Measurements from ENCODE around the gene PCDHB9. TPM values are rescaled to one million over a fixed set of nuclear protein-coding genes. Genes with fewer than 3 reads are reported as not detected.
A peak's percentile ranks its signal among the peaks of the same experiment; 100 is the strongest.
"Not testable (repeated sequence)": the region's sequence is repeated elsewhere in the genome, so short reads cannot be mapped to it uniquely, and the experiment has no call there.

Gene PCDHB9
- total RNA-seq, 1 experiment from 2014 or later: 0.07 TPM

DNA sequence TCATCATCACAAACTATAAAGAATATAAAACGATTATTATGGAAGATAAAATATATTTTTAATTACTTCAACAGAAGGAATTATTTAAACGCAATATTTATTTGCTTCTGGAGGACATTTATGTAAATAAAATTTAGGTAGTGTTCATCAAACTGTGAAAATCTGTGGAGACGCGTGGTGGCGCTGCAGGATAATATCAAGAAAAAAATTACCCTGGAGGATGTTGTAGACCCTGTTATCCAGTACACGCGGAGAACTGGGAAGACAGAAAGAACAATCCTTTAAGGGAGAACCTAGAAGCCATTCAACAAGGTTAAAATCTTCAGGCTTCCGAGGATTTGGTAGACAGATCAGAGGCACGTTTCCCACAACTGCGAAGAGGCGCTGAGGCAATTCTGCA, 21.5 kb downstream of the PCDHB9 start, which contains the start of gene PCDHB12:
Gene PCDHB12, plus strand, starts transcription at position 242 of the 400 bp plus-strand sequence. CDS start 189 bp downstream, outside the sequence.
- Histone ChIP-seq H3K9me3 (ENCODE audit: control insufficient read depth in 1 of 2, insufficient read depth in 1 of 2, low read depth in 1 of 2, low read length in 2 of 2) (no peaks in the 10 kb centered on the region; a peak in 1 of 4 replicates), H3K4me2 (ENCODE audit: low read length) (no peak within 1 kb of the TSS), H3K9ac (ENCODE audit: low read length) (no peak within 1 kb of the TSS), H3K4me3 (replicated peaks in 1 of 2; ENCODE audit: low read depth in 1 of 2, low read length in 2 of 2) (no peak within 1 kb of the TSS), H4K20me1 (ENCODE audit: insufficient read depth) (no peaks in the 10 kb centered on the region), H3K27ac (ENCODE audit: low read depth, low read length) (no peak within 1 kb of the TSS), H3K36me3 (ENCODE audit: control insufficient read depth in 1 of 2, insufficient read depth in 2 of 2, low read length in 2 of 2) (no peaks in the 10 kb centered on the region), H2AFZ (ENCODE audit: low read depth, low read length, poor library complexity, severe bottlenecking) (no peak within 1 kb of the TSS), H3K27me3 (ENCODE audit: insufficient read depth, low read length) (no peaks in the 10 kb centered on the region), H3K4me1 (ENCODE audit: control insufficient read depth in 1 of 2, insufficient read depth in 2 of 2, low read length in 2 of 2) (no peaks in the 10 kb centered on the region), H3K9me2 (ENCODE audit: insufficient read depth) (no peaks in the 10 kb centered on the region), H3K79me2 (ENCODE audit: insufficient read depth, low read length) (no peaks in the 10 kb centered on the region)
- ChIA-PET POLR2A (no interaction called here), RAD21 (ENCODE audit: low non-redundant PET in 1 of 2, low total read pairs in 2 of 2, uncharacterized antibody in 2 of 2, unreplicated experiment in 2 of 2) (no interaction called here), CTCF (no interaction called here)
- BruUV-seq (replicated peaks): no TSS peak
- ATAC-seq (no peak), DNase-seq (ENCODE audit: low read depth, low spot score) (no peak)
- TF ChIP-seq EZH2phosphoT487 (IDR thresholded peaks at IDR 0.05; ENCODE audit: borderline replicate concordance) (no peak), CTCF (IDR thresholded peaks at IDR 0.05 in 2 of 3, conservative IDR thresholded peaks at IDR 0.05 in 1 of 3; ENCODE audit: borderline replicate concordance in 1 of 3, insufficient read depth in 1 of 3, low read depth in 2 of 3, low read length in 2 of 3) (0 out of 6 replicates have a peak, but pooled peaks of 1 of the 3 experiments have one; percentile 14)
- intact Hi-C loops (cut with micrococcal nuclease): no loop called here

- H3K36me3 ChIP-seq (ENCODE audit: control insufficient read depth in 1 of 2, insufficient read depth in 2 of 2, low read length in 2 of 2); H3K27ac ChIP-seq (ENCODE audit: low read depth, low read length); H2AFZ ChIP-seq (ENCODE audit: low read depth, low read length, poor library complexity, severe bottlenecking); POLR2A ChIA-PET; H3K9me3 ChIP-seq (ENCODE audit: control insufficient read depth in 1 of 2, insufficient read depth in 1 of 2, low read depth in 1 of 2, low read length in 2 of 2); H3K4me1 ChIP-seq (ENCODE audit: control insufficient read depth in 1 of 2, insufficient read depth in 2 of 2, low read length in 2 of 2); CTCF ChIA-PET; BruUV-seq (replicated peaks); H4K20me1 ChIP-seq (ENCODE audit: insufficient read depth); intact Hi-C loops (cut with micrococcal nuclease); H3K9me2 ChIP-seq (ENCODE audit: insufficient read depth); H3K9ac ChIP-seq (ENCODE audit: low read length); RAD21 ChIA-PET (ENCODE audit: low non-redundant PET in 1 of 2, low total read pairs in 2 of 2, uncharacterized antibody in 2 of 2, unreplicated experiment in 2 of 2); H3K79me2 ChIP-seq (ENCODE audit: insufficient read depth, low read length); DNase-seq (ENCODE audit: low read depth, low spot score); H3K4me2 ChIP-seq (ENCODE audit: low read length); H3K27me3 ChIP-seq (ENCODE audit: insufficient read depth, low read length); ATAC-seq; H3K4me3 ChIP-seq (replicated peaks in 1 of 2; ENCODE audit: low read depth in 1 of 2, low read length in 2 of 2): not testable (repeated sequence)
Observed at GRCh38 chr5:141210281-141210680, 23.3 kb downstream of the PCDHB9 start.

GRCh38 chr5:141210849-141211248, 23.9 kb downstream of the PCDHB9 start:
- H3K36me3 ChIP-seq (ENCODE audit: control insufficient read depth in 1 of 2, insufficient read depth in 2 of 2, low read length in 2 of 2); H4K20me1 ChIP-seq (ENCODE audit: insufficient read depth); H3K4me3 ChIP-seq (replicated peaks in 1 of 2; ENCODE audit: low read depth in 1 of 2, low read length in 2 of 2); H3K4me1 ChIP-seq (ENCODE audit: control insufficient read depth in 1 of 2, insufficient read depth in 2 of 2, low read length in 2 of 2); H3K27ac ChIP-seq (ENCODE audit: low read depth, low read length); H2AFZ ChIP-seq (ENCODE audit: low read depth, low read length, poor library complexity, severe bottlenecking); H3K9me2 ChIP-seq (ENCODE audit: insufficient read depth); H3K9me3 ChIP-seq (ENCODE audit: control insufficient read depth in 1 of 2, insufficient read depth in 1 of 2, low read depth in 1 of 2, low read length in 2 of 2); RAD21 ChIA-PET (ENCODE audit: low non-redundant PET in 1 of 2, low total read pairs in 2 of 2, uncharacterized antibody in 2 of 2, unreplicated experiment in 2 of 2); H3K9ac ChIP-seq (ENCODE audit: low read length); BruUV-seq (replicated peaks); DNase-seq (ENCODE audit: low read depth, low spot score); H3K27me3 ChIP-seq (ENCODE audit: insufficient read depth, low read length); POLR2A ChIA-PET; H3K79me2 ChIP-seq (ENCODE audit: insufficient read depth, low read length); intact Hi-C loops (cut with micrococcal nuclease); ATAC-seq; H3K4me2 ChIP-seq (ENCODE audit: low read length); CTCF ChIA-PET: not testable (repeated sequence)
